BLaER1 treated with 17β-estradiol and CSF1 and Interleukin-3, amounts not matched to agents 10 nM and 100 nM (cell line): Measurements from ENCODE around the gene USP9Y.

Source experiments
- H3K27ac ChIP-seq, 11 experiments: shearing (Covaris generic); formaldehyde crosslinking; 2 replicates each; pipeline ENCODE4 v1.8.1; 2022
- H3K27me3 ChIP-seq, 11 experiments: shearing (Covaris generic); formaldehyde crosslinking; 2 replicates each; pipeline ENCODE4 v1.8.1; 2022
- H3K36me3 ChIP-seq, 11 experiments: shearing (Covaris generic); formaldehyde crosslinking; 2 replicates each; pipeline ENCODE4 v1.8.1; 2022
- H3K4me1 ChIP-seq, 10 experiments: shearing (Covaris generic); formaldehyde crosslinking; 2 replicates each; pipeline ENCODE4 v1.8.1; 2022
- H3K4me2 ChIP-seq, 11 experiments: shearing (Covaris generic); formaldehyde crosslinking; 2 replicates each; pipeline ENCODE4 v1.8.1; 2022
- H3K4me3 ChIP-seq, 10 experiments: shearing (Covaris generic); formaldehyde crosslinking; 2 replicates each; pipeline ENCODE4 v1.8.1; 2022
- H3K9ac ChIP-seq, 11 experiments: shearing (Covaris generic); formaldehyde crosslinking; 2 replicates each; pipeline ENCODE4 v1.8.1; 2022
- H3K9me3 ChIP-seq, 11 experiments: shearing (Covaris generic); formaldehyde crosslinking; replicated peaks in 1 of 11; 2 replicates each; pipeline ENCODE4 v1.8.1; 2022
- H4K20me1 ChIP-seq, 11 experiments: shearing (Covaris generic); formaldehyde crosslinking; 2 replicates each; pipeline ENCODE4 v1.8.1; 2022
- Cebpa-rat ChIP-seq, 11 experiments: shearing (Covaris generic); IDR thresholded peaks; 2 replicates each; pipeline ENCODE4 v1.8.1; 2022

The USP9Y gene

GRCh38 chrY:12702174-12702573 is 1.1 kb downstream of the USP9Y start:
- no peaks in the 10 kb centered on the region for H3K27me3 ChIP-seq
- H3K4me3 ChIP-seq = no peak overlapping the region
- no peak overlapping the region for H3K9ac ChIP-seq
- no peak overlapping the region for H3K4me2 ChIP-seq
- H3K27ac ChIP-seq = no peak overlapping the region
- H3K4me1 ChIP-seq = no peaks in the 10 kb centered on the region
- H4K20me1 ChIP-seq = no peaks in the 10 kb centered on the region
- no peaks in the 10 kb centered on the region for H3K36me3 ChIP-seq
- no peak for TF ChIP-seq Cebpa-rat (IDR thresholded peaks at IDR 0.05)
- no peaks in the 10 kb centered on the region for H3K9me3 ChIP-seq

GRCh38 chrY:12710460-12710859 is 9.4 kb downstream of the USP9Y start:
- H3K36me3 ChIP-seq = no peaks in the 10 kb centered on the region

DNA sequence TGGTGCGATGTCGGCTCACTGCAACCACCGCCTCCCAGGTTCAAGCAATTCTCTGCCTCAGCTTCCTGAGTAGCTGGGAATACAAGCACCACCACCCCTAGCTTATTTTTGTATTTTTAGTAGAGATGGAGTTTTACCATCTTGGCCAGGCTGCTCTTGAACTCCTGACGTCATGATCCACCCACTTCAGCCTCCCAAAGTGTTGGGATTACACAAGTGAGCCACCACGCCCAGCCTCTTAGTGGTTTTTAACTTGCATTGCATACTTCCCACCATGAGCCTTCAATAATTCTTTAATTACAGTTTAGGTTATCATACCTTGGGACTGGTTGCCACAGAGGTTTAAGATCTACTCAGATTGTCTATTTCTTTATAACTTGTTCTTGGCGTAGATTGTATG is 14.3 kb downstream of the USP9Y start:
- Histone ChIP-seq H3K27ac (no peak overlapping the region), H4K20me1 (no peaks in the 10 kb centered on the region), H3K4me2 (no peak overlapping the region), H3K9ac (no peak overlapping the region), H3K4me1 (no peaks in the 10 kb centered on the region), H3K36me3 (no peaks in the 10 kb centered on the region), H3K27me3 (no peaks in the 10 kb centered on the region), H3K4me3 (no peak overlapping the region), H3K9me3 (no peaks in the 10 kb centered on the region)
- no peak for TF ChIP-seq Cebpa-rat (IDR thresholded peaks at IDR 0.05)

More at GRCh38 chrY:12710460-12710859, 9.4 kb downstream of the USP9Y start:
- Histone ChIP-seq H3K9me3 (no peaks in the 10 kb centered on the region), H3K9ac (no peak overlapping the region), H3K27me3 (no peaks in the 10 kb centered on the region), H3K4me1 (no peaks in the 10 kb centered on the region), H3K4me2 (no peak overlapping the region), H4K20me1 (no peaks in the 10 kb centered on the region), H3K27ac (no peak overlapping the region), H3K4me3 (no peak overlapping the region)
- TF ChIP-seq Cebpa-rat (IDR thresholded peaks at IDR 0.05) = no peak

GRCh38 chrY:12729746-12730145 is 28.7 kb downstream of the USP9Y start:
- no peak for TF ChIP-seq Cebpa-rat (IDR thresholded peaks at IDR 0.05)
- H3K36me3 ChIP-seq = no peaks in the 10 kb centered on the region
- no peaks in the 10 kb centered on the region for H3K4me1 ChIP-seq
- H3K9me3 ChIP-seq = no peaks in the 10 kb centered on the region
- H4K20me1 ChIP-seq = no peaks in the 10 kb centered on the region
- no peak overlapping the region for H3K9ac ChIP-seq
- H3K4me3 ChIP-seq = no peak overlapping the region
- H3K27ac ChIP-seq = no peak overlapping the region
- no peak overlapping the region for H3K4me2 ChIP-seq
- H3K27me3 ChIP-seq = no peaks in the 10 kb centered on the region

DNA sequence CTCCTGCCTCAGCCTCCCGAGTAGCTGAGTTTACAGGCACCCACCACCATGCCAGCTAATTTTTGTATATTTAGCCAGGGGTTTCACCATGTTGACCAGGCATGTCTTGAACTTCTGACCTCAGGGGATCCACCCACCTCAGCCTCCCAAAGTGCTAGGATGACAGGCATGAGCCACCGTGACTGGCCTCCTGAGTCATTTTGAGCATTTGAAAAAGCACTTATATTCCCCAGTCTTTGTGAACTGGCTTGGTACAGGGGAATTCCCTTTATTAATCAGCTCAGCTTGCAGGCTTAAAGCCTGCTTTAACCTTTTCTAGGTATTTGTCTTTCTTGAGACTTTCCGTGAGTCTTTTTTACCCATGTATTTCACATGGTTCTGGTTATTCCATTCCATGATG is 32.6 kb downstream of the USP9Y start:
- Histone ChIP-seq H4K20me1 (no peaks in the 10 kb centered on the region), H3K9ac (no peak overlapping the region), H3K4me2 (no peak overlapping the region), H3K27me3 (no peaks in the 10 kb centered on the region), H3K36me3 (no peaks in the 10 kb centered on the region), H3K4me1 (no peaks in the 10 kb centered on the region), H3K9me3 (no peaks in the 10 kb centered on the region), H3K27ac (no peak overlapping the region), H3K4me3 (no peak overlapping the region)
- no peak for TF ChIP-seq Cebpa-rat (IDR thresholded peaks at IDR 0.05)

GRCh38 chrY:12734051-12734450 is 33.0 kb downstream of the USP9Y start:
- Histone ChIP-seq H3K27ac (no peak overlapping the region), H3K4me1 (no peaks in the 10 kb centered on the region), H3K9ac (no peak overlapping the region), H4K20me1 (no peaks in the 10 kb centered on the region), H3K27me3 (no peaks in the 10 kb centered on the region), H3K36me3 (no peaks in the 10 kb centered on the region), H3K9me3 (no peaks in the 10 kb centered on the region), H3K4me2 (no peak overlapping the region), H3K4me3 (no peak overlapping the region)
- no peak for TF ChIP-seq Cebpa-rat (IDR thresholded peaks at IDR 0.05)

GRCh38 chrY:12741414-12741813 is 40.4 kb downstream of the USP9Y start:
- H3K9me3 ChIP-seq = no peaks in the 10 kb centered on the region
- no peaks in the 10 kb centered on the region for H3K27me3 ChIP-seq
- no peak for TF ChIP-seq Cebpa-rat (IDR thresholded peaks at IDR 0.05)
- H3K4me2 ChIP-seq = no peak overlapping the region
- no peak overlapping the region for H3K27ac ChIP-seq
- H3K4me1 ChIP-seq = no peaks in the 10 kb centered on the region
- no peak overlapping the region for H3K4me3 ChIP-seq
- no peak overlapping the region for H3K9ac ChIP-seq
- H4K20me1 ChIP-seq = no peaks in the 10 kb centered on the region
- no peaks in the 10 kb centered on the region for H3K36me3 ChIP-seq

- H3K4me1 ChIP-seq = no peaks in the 10 kb centered on the region
- no peaks in the 10 kb centered on the region for H3K27me3 ChIP-seq
- H3K36me3 ChIP-seq = no peaks in the 10 kb centered on the region
- H3K9me3 ChIP-seq = no peaks in the 10 kb centered on the region
- H3K9ac ChIP-seq = no peak overlapping the region
- no peak for TF ChIP-seq Cebpa-rat (IDR thresholded peaks at IDR 0.05)
- no peak overlapping the region for H3K4me3 ChIP-seq
- H3K27ac ChIP-seq = no peak overlapping the region
- no peak overlapping the region for H3K4me2 ChIP-seq
- H4K20me1 ChIP-seq = no peaks in the 10 kb centered on the region
Measured at GRCh38 chrY:12742725-12743124, 41.7 kb downstream of the USP9Y start.

DNA sequence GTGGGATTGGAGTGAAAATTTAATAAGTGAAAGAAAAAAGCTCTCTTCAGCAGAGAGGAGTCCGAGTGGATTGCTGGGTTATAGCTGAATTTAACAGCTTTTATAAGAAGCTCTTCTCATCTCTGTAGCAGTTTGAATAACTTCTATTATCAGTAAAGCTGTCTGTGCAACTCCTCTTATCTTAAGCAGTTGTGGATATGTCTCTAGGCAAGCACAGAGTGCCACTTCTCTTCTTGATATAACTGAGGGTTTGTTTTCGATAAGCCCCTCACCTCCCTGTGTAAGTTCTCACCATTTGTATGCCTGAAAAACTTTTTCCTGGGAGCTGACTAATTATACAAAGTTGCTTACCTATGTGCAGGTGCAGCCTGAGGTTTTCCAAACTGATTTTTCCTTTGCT is 43.1 kb downstream of the USP9Y start:
- Histone ChIP-seq H4K20me1 (no peaks in the 10 kb centered on the region), H3K4me2 (no peak overlapping the region), H3K4me3 (no peak overlapping the region), H3K9ac (no peak overlapping the region), H3K36me3 (no peaks in the 10 kb centered on the region), H3K4me1 (no peaks in the 10 kb centered on the region), H3K9me3 (no peaks in the 10 kb centered on the region), H3K27ac (no peak overlapping the region), H3K27me3 (no peaks in the 10 kb centered on the region)
- no peak for TF ChIP-seq Cebpa-rat (IDR thresholded peaks at IDR 0.05)

DNA sequence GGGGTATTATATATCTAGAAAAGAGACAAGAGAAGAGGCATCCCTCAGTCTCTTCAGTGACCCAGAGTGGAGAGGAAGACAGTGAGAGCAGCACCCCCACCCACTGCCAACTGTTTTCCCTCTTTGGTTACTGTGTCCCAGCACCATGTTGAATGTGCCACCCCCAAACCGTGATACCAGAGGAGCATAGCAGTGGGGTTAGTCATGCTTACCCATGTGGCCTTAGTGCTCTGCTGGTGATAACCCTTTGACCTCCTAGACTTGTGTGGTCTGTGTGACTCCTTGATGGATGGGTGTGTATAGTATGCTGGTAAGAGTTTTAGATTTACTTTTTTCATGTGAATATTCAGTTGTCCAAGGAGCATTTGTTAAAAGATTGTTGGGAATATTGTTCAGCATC is 48.3 kb downstream of the USP9Y start:
- no peaks in the 10 kb centered on the region for H3K4me1 ChIP-seq

DNA sequence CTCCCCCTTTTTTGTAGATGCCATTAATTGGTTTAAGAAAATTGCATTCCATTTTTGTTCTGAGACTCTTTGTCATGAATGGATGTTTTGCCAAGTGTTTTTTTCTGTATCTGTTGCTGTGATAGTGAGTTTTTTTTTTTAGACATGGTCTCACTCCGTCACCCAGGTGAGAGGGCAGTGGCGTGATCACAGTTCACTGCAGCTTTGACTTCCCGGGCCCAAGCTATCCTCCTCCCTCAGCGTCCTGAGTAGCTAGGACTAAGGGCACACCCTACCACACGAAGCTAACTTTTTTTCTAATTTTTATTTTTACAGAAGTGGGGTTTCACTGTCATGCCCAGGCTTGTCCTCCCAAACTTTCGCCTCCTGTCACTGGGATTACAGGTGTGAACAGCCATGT is 51.8 kb downstream of the USP9Y start:
- no peak for TF ChIP-seq Cebpa-rat (IDR thresholded peaks at IDR 0.05)
- H4K20me1 ChIP-seq = no peaks in the 10 kb centered on the region
- H3K4me3 ChIP-seq = no peak overlapping the region
- no peaks in the 10 kb centered on the region for H3K4me1 ChIP-seq
- H3K9me3 ChIP-seq = no peaks in the 10 kb centered on the region
- H3K9ac ChIP-seq = no peak overlapping the region
- no peaks in the 10 kb centered on the region for H3K36me3 ChIP-seq
- no peak overlapping the region for H3K4me2 ChIP-seq
- no peak overlapping the region for H3K27ac ChIP-seq
- H3K27me3 ChIP-seq = no peaks in the 10 kb centered on the region

More for the DNA sequence above, 48.3 kb downstream of the USP9Y start:
- Histone ChIP-seq H3K9me3 (no peaks in the 10 kb centered on the region), H3K4me3 (no peak overlapping the region), H4K20me1 (no peaks in the 10 kb centered on the region), H3K36me3 (no peaks in the 10 kb centered on the region), H3K4me2 (no peak overlapping the region), H3K27ac (no peak overlapping the region), H3K27me3 (no peaks in the 10 kb centered on the region), H3K9ac (no peak overlapping the region)
- TF ChIP-seq Cebpa-rat (IDR thresholded peaks at IDR 0.05) = no peak
